SH-SY5Y (cell line): Measurements from ENCODE around the gene LRRK1.

Source experiments
- GATA2 ChIP-seq: IDR thresholded peaks from 2 replicates; pipeline ENCODE4 v1.6.1; 2011; ENCODE audit warnings: mild to moderate bottlenecking, low read depth, low read length
- GATA3 ChIP-seq: IDR thresholded peaks from 2 replicates; pipeline ENCODE4 v1.6.1; 2011; ENCODE audit warnings: low read depth, mild to moderate bottlenecking, low read length, moderate library complexity

LRRK1 gene

DNA sequence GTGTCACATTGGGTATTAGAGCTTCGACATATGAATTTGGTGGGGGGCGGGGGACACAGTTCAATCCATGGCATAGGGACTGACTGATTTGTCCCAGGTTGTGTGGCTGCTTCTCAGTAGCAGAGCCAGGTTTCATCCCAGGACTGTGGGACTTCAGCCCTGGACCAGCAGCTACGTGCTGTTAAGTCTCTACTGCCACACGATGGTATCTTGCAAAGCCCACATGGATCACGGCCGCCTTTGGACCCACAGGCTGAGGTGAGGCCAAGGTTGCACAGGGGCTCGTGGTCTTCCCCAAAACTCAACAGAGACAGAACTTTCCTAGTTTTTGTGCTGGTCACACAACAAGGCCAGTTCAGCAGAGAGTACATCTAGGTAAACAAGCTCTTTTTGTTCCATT is 97.4 kb downstream of the LRRK1 start:
- TF ChIP-seq GATA2: no peak

DNA sequence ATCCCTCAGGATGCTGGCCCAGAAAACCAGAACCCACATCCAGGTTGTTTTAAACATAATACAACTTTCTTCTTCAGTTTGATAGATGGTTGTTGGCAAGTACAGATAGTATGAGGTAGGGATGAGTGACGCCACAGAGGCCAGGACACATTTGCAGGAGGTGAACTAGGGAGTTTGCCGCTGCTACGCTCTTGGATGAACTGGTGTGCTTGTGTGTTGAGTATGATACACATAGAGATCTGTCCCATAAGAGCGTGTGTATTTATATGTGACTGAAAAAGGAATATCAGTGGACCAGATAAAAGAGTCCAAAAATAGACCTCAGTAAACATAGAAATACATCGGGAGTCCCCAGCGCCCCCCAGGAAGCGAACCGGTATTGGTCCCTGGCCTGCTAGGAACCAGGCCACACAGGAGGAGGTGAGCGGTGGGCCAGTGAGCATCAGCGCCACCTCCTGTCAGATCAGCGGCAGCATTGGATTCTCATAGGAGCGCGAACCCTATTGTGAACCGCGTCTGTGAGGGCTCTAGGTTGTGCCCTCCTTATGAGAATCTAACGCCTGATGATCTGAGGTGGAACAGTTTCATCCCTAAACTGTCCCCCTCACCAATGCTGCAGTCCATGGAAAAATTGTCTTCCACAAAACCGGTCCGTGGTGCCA is 98.1 kb downstream of the LRRK1 start:
- TF ChIP-seq GATA3 (no peak), GATA2 (no peak)

DNA sequence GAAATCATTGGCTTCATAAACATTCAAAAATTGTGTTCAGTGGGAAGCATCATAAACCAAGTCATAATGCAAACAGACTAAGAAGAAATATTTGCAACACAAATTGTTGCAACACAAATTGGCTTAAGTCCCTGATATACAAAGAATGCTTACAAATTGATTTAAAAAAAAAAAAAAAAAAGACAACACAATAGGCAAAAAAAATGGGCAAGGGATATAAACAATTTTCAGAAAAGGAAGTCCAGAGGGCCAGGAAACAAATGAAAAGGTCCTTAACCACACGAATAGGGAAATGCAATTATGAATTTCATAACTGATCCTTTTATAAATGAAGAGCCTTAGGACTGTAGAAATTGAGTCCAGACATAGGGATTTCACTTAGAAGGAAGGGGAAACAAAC is 98.9 kb downstream of the LRRK1 start:
- TF ChIP-seq GATA3 (no peak), GATA2 (no peak)

DNA sequence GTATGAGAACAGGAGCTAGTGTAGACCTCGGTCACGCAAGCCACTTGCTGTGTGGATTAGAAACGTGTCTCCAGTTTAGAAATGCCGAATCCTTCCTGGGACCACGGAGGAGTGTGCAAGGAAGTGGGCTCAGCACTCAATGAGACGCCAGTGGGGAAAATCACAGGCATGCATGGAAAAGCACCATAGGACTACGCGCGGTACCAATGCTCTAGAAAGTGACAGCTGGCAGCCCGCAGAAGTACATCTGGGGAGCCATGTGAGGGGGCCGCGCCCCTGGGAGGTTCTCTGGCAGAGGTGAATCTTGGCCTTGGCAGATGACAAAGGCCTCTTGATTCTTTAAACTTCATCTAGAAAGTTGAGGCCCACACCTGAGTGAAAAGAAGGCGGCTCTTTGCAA is 99.3 kb downstream of the LRRK1 start:
- TF ChIP-seq GATA3 (no peak), GATA2 (no peak)

DNA sequence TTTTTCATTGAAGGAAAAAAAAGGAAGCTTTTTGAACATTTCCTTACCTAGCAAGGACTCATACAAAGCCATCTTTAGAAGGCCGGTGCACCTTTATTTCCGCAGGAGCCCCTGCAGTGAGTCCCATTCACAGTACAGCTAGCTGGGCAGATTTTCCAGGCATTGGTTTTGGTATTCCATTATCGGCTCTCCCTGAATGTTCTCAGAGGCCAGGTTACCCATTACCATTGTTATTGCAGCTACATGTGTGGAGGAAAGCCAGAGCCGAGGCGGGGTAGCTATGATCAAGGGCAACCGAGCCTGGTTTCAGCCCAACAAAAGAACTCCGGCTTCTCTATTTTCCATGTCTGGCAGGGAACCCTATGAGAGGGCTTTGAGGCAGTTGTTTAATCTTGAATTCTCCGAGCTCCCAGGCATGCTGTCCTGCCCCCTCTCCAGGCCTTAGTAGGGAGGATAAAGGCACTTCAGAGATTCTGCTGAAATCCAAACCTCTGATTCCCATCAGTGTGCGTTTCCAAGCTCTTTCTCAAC is 100.3 kb downstream of the LRRK1 start:
- TF ChIP-seq GATA2 (no peak), GATA3 (no peak)

DNA sequence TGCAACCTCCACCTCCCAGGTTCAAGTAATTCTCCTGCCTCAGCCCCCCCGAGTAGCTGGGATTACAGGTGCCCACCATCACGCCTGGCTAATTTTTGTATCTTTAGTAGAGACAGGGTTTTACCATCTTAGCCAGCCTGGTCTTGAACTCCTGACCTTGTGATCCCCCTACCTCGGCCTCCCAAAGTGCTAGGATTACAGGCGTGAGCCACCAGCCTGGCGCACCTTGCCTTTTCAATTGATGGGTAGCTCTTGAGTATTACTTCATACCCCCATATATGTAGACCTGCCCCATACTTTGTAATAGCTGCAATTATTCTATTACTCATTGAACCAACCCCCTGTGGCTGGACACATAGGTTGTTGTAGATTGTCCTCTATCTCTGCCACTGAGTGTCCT is 101.3 kb downstream of the LRRK1 start:
- TF ChIP-seq GATA3 (no peak), GATA2 (no peak)

DNA sequence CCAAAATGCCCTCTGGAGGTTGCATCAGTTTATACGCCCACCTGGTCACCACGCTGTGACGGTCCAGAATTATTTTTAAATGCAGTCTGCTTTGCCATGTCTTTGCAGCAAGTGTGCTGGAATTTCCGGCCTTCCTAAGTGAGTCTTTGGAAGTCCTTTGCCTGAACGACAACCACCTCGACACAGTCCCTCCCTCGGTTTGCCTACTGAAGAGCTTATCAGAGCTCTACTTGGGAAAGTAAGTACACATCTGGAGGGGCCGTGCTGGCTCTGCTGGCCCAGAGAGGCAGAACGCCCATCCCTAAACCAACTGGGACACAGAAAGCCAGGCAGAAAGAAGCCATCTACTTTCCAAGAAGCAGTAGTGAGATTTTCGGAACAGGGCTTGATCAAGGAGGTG is 101.8 kb downstream of the LRRK1 start:
- TF ChIP-seq GATA3 (no peak), GATA2 (no peak)

DNA sequence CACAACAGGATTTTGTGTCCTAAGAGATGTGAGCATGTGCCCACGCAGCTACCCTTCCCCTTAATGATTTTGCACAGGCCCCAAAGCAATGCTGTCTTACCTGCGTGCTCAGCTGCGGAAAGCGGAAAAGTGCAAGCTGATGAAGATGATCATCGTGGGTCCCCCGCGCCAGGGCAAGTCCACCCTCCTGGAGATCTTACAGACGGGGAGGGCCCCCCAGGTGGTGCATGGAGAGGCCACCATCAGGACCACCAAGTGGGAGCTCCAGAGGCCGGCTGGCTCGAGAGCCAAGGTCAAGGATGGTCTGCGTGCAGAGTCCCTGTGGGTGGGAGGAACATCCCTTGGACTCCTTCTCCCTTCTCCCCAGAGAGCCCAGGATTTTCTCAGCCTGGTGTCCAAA is 103.1 kb downstream of the LRRK1 start:
- no peak for TF ChIP-seq GATA2
- TF ChIP-seq GATA3: no peak

DNA sequence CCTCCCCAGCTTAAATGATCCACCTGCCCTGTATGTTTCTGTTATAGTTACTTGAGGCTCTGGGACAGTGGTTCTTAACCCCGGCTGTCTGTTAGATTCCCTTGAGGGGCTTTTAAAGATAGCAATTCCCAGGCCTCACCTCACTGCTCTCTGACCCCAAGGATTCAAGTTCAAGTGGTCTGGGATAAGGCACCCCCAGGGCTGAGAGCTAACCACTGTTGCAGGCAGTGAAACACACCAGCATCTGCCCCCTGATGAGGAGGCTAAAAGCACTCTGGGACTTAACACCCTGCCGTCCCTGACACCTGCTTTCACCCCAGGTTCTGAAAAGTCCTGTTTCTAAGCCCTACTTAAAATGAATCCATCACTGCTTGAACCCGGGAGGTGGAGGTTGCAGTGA is 103.7 kb downstream of the LRRK1 start:
- no peak for TF ChIP-seq GATA3
- TF ChIP-seq GATA2: no peak

DNA sequence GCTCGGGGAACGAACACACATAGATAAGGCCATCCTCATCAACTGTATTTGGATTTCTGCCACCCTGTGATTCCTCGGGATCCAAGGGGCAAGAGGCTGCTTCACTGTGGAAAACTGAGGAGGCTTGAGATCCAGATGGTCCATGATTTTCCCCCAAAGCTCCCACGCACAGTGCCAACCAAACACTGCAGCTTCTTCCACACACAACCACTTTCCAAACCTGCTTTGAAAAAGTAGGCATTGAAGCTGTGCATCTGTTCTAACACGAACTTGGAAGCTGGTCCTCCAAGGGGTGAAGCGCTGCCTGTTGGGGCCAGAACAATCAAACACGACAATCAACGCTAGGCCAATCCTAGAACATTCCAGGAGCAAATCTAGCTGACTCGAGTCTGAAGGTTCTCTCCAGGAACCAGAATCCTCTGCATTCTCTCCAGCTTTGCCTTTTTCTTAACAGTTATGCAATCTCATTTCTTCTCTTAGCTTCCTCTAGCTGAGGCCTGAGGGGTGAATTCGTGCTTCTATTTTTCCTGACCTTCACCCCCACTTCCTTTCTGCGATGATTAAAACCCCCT is 104.4 kb downstream of the LRRK1 start:
- no peak for TF ChIP-seq GATA3
- no peak for TF ChIP-seq GATA2

DNA sequence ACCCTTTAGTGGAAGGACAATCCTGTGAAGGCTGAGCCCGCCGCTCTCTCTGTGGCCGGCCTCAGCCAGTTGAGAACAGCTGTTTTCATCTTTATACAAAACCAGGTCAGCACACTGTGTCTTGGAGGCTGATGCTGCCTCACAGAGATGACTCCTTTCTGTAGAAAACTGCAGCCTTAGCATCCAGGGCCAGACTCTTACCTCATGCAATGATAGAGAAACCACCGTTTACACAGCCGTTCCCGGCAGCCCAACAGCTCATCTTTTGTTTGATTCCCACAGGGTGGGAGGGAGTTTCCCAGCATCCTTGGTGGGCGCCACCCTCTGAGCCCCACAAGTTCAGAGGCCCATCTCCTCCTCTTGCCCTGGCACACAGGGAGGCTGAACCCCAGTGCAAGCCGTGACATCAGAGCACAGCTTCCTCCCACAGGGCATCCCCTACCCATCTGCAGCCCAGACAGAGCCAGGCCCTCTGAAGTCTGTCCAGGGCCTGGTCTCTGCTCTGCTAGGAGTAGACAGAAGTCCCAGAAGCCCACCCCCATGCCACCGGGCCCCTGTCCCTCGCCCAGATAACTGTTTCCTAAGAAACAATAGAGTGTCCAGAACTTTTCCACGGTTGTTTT is 105.0 kb downstream of the LRRK1 start:
- TF ChIP-seq GATA2: no peak
- TF ChIP-seq GATA3: no peak

DNA sequence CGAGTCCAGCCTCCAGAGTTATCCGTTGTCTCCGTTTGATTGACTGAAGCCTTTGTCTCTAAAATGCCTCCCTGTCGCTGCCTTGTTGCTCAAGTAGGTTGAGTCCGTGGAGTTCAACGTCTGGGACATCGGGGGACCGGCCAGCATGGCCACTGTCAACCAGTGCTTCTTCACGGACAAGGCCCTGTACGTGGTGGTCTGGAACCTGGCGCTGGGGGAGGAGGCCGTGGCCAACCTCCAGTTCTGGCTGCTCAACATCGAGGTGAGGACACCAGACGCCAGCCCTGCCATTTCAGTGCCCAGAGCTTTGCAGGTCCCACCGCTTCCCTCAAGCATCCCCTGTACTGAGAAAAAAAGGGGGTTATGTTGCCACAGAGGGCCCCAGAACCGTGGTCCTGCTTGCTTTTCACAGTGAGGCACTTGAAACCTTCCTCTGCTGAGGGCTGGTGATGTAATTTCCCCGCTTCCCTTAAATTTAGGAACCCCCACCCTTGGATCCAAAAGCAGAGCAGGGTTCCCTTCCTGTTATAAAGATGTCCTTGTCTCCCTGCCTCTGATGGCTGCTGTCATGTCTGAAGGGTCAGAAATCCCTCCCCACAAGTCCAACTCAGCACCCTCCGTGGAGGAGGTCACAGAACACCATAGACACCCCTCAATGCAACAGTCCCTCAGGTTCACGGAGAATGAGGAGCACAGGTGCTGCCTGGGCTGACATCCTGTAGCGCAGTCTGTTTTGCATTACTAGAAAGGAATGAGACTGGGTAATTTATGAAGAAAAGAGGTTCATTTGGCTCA is 105.7 kb downstream of the LRRK1 start:
- TF ChIP-seq GATA3: no peak

DNA sequence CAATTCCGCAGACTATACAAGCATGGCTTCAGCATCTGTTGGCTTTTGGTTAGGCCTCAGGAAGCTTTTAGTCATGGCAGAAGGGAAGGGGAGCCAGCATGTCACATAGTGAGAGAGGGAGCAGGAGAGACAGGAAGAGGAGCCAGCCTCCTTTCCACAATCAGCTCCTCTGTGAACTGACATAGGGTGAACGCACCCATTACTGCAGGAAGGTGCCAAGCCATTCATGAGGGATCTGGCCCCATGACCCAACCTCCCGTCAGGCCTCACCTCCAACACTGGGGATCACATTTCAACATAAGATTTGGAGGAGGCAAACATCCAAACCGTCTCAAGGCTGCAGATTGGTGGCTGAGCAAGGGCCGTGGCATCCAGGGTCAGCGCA is 106.3 kb downstream of the LRRK1 start:
- no peak for TF ChIP-seq GATA2
- TF ChIP-seq GATA3: no peak

DNA sequence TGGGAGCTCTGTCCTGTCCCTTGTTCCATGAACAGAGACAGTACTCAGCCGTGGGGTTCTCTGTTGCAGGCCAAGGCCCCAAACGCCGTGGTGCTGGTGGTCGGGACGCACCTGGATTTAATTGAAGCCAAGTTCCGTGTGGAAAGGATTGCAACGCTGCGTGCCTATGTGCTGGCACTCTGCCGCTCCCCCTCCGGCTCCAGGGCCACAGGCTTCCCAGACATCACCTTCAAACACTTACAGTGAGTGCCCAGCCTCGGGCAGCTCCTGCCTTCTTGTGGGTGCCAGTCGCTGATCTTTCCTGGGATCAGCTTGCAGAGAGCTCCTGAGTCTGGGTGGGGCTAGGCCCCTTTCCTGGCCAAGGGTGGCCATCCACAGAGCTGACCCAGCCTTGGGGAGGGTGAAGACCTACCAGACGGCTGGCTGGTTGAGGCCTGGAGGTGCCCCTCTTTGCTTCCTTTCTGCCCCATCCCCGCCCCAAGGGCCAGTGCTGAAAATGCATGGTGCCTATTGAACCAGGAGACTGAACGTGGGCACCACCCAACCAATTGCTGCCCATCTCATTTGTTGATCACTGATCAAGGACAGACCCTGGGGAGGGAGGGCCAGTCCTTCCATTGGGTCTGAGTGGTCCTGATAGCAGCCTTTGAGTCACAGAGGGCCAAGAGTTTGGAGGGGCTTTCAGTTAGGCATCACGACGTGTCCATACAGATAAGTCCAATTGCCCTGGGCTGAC is 106.9 kb downstream of the LRRK1 start:
- TF ChIP-seq GATA2 (no peak), GATA3 (no peak)
